ENCODE results near the gene PIGBOS1.
"Not testable (repeated sequence)": the region's sequence is repeated elsewhere in the genome, so short reads cannot be mapped to it uniquely, and the experiment has no call there.

The PIGBOS1 gene

GRCh38 chr15:55318588-55319494, at the start of gene PIGBOS1, which contains the start of gene PIGB:
Gene PIGBOS1, minus strand, starts transcription at chr15:55319123. Its CDS starts 1,331 bp downstream, at chr15:55317792.
Gene PIGB, plus strand, starts transcription at chr15:55319222. Its CDS starts 29 bp downstream, at chr15:55319251.
- peak; percentile 84 for DNase-seq (ENCODE audit: low spot score)

- DNase-seq (ENCODE audit: low spot score) = no peak
These were observed 48.1 kb upstream of the PIGBOS1 start for GRCh38 chr15:55366981-55367380.

- DNase-seq (ENCODE audit: low spot score) = no peak
These were observed 43.7 kb upstream of the PIGBOS1 start for GRCh38 chr15:55362641-55363040.

GRCh38 chr15:55361048-55361447, 42.1 kb upstream of the PIGBOS1 start:
- no peak for DNase-seq (ENCODE audit: low spot score)

GRCh38 chr15:55360256-55360655, 41.3 kb upstream of the PIGBOS1 start:
- no peak for DNase-seq (ENCODE audit: low spot score)

GRCh38 chr15:55358471-55358870, 39.5 kb upstream of the PIGBOS1 start:
- no peak for DNase-seq (ENCODE audit: low spot score)

- no peak for DNase-seq (ENCODE audit: low spot score)
These were observed 38.9 kb upstream of the PIGBOS1 start for GRCh38 chr15:55357774-55358173.

GRCh38 chr15:55356985-55357585, 38.2 kb upstream of the PIGBOS1 start:
- no peak for DNase-seq (ENCODE audit: low spot score)

- peak; percentile 16 for DNase-seq (ENCODE audit: low spot score)
These were observed 34.1 kb upstream of the PIGBOS1 start for GRCh38 chr15:55353025-55353424.

- DNase-seq (ENCODE audit: low spot score) = no peak
These were observed 30.4 kb upstream of the PIGBOS1 start for GRCh38 chr15:55349282-55349681.

- peak; percentile 38 for DNase-seq (ENCODE audit: low spot score)
These were observed 29.4 kb upstream of the PIGBOS1 start for GRCh38 chr15:55348281-55348778.

GRCh38 chr15:55344206-55344605, 25.3 kb upstream of the PIGBOS1 start:
- DNase-seq (ENCODE audit: low spot score) = peak; percentile 39

- no peak for DNase-seq (ENCODE audit: low spot score)
These were observed 24.2 kb upstream of the PIGBOS1 start for GRCh38 chr15:55343168-55343567.

- DNase-seq (ENCODE audit: low spot score) = no peak
These were observed 18.2 kb upstream of the PIGBOS1 start for GRCh38 chr15:55337160-55337559.

- no peak for DNase-seq (ENCODE audit: low spot score)
These were observed 16.1 kb upstream of the PIGBOS1 start for GRCh38 chr15:55334997-55335396.

GRCh38 chr15:55334371-55334770, 15.4 kb upstream of the PIGBOS1 start:
- no peak for DNase-seq (ENCODE audit: low spot score)

- no peak for DNase-seq (ENCODE audit: low spot score)
These were observed 8.5 kb upstream of the PIGBOS1 start for GRCh38 chr15:55327387-55327786.

GRCh38 chr15:55322467-55322866, 3.5 kb upstream of the PIGBOS1 start:
- DNase-seq (ENCODE audit: low spot score) = no peak

- DNase-seq (ENCODE audit: low spot score) = no peak
These were observed 2.0 kb upstream of the PIGBOS1 start for GRCh38 chr15:55320963-55321362.

- DNase-seq (ENCODE audit: low spot score) = no peak
These were observed 1.3 kb upstream of the PIGBOS1 start for GRCh38 chr15:55320238-55320550.

- no peak for DNase-seq (ENCODE audit: low spot score)
These were observed 764 bp upstream of the PIGBOS1 start for GRCh38 chr15:55319537-55320237.

- not testable (repeated sequence) for DNase-seq (ENCODE audit: low spot score)
These were observed 16.1 kb downstream of the PIGBOS1 start for GRCh38 chr15:55302801-55303200.

- no peak for DNase-seq (ENCODE audit: low spot score)
These were observed 21.6 kb downstream of the PIGBOS1 start for GRCh38 chr15:55297315-55297714.

Measured in iPS-NIHi11 (cell line).